BJ (cell line): ENCODE measurements around the gene PSD4. TPM values are rescaled to one million over a fixed set of nuclear protein-coding genes. Genes with fewer than 3 reads are reported as not detected.

ENCODE experiments used
- CTCF ChIA-PET: fragments of 350-600 bp; formaldehyde crosslinking; extraction: SDS; loops from one replicate; lab custom pipeline; 2021; ENCODE audit warnings: antibody characterized with exemption, inconsistent platforms; lab: Yijun Ruan, JAX
- POLR2A ChIA-PET: fragments of 300-600 bp; sonication (Branson Sonifier 250); formaldehyde crosslinking; extraction: SDS; loops from one replicate; lab custom pipeline; 2021; ENCODE audit warnings: antibody characterized with exemption; lab: Charles Lee
- DNase-seq: peaks from one replicate; pipeline ENCODE4 v3.0.0-alpha.2; 2011; ENCODE audit warnings: low read depth
- H3K27me3 ChIP-seq: 2 replicates; pipeline ENCODE4 v1.6.0; 2011; ENCODE audit warnings: low read length; ENCODE audit not compliant: control insufficient read depth, insufficient read depth
- H3K36me3 ChIP-seq: 2 replicates; pipeline ENCODE4 v1.5.1; 2011; ENCODE audit warnings: low read length; ENCODE audit not compliant: control insufficient read depth, insufficient read depth
- H3K4me3 ChIP-seq: 2 replicates; pipeline ENCODE4 v1.5.1; 2011; ENCODE audit warnings: low read depth, mild to moderate bottlenecking, control low read depth, low read length
- CTCF ChIP-seq: IDR thresholded peaks from 2 replicates; pipeline ENCODE4 v1.5.1; 2011; ENCODE audit warnings: low read depth, mild to moderate bottlenecking, control low read depth, inconsistent platforms, low read length, moderate library complexity; ENCODE audit not compliant: insufficient read depth
- polyA plus RNA-seq: library from polyadenylated mRNA; depleted of rRNA; stranded (reverse); fragments of >200 nt; gene quantifications from 2 replicates; pipeline ENCODE4 v1.2.3, GENCODE V29; 2011

Gene PSD4
- polyA plus RNA-seq, 1 experiment, result 1.9 TPM

- DNase-seq, result no peak
- Histone ChIP-seq H3K27me3 (no peaks in the 10 kb centered on the region), H3K36me3 (no peaks in the 10 kb centered on the region), H3K4me3 (no peak overlapping the region)
- CTCF ChIA-PET, result interaction anchor here (1.3 to 9.9 kb wide), 6 partner anchors 10 to 172 kb away, joined by 3 to 119 read pairs (median 4); no protein-coding TSS in a partner anchor
- no peak for TF ChIP-seq CTCF
- POLR2A ChIA-PET, result no interaction called here
These were observed 32.5 kb downstream of the PSD4 start for GRCh38 chr2:113206251-113206650.

- POLR2A ChIA-PET, result no interaction called here
- no peak for TF ChIP-seq CTCF
- DNase-seq, result no peak
- H3K4me3 ChIP-seq, result no peak overlapping the region
- CTCF ChIA-PET, result interaction anchor here (1.3 to 9.9 kb wide), 5 partner anchors 10 to 164 kb away, joined by 3 to 119 read pairs (median 5); no protein-coding TSS in a partner anchor
- no peaks in the 10 kb centered on the region for H3K27me3 ChIP-seq
- no peaks in the 10 kb centered on the region for H3K36me3 ChIP-seq
These were observed 33.2 kb downstream of the PSD4 start for GRCh38 chr2:113207021-113207420.

GRCh38 chr2:113208396-113208795 is 34.6 kb downstream of the PSD4 start:
- Histone ChIP-seq H3K36me3 (no peaks in the 10 kb centered on the region), H3K27me3 (no peaks in the 10 kb centered on the region), H3K4me3 (no peak overlapping the region)
- DNase-seq, result no peak
- no peak for TF ChIP-seq CTCF
- POLR2A ChIA-PET, result no interaction called here
- CTCF ChIA-PET, result interaction anchor here (1.0 to 2.3 kb wide), 2 partner anchors 9 to 182 kb away, joined by 3 to 11 read pairs; no protein-coding TSS in a partner anchor

GRCh38 chr2:113209011-113209645 is 35.4 kb downstream of the PSD4 start:
- ChIA-PET CTCF (interaction anchor here (1.0 to 2.3 kb wide), 2 partner anchors 10 to 181 kb away, joined by 3 to 11 read pairs; no protein-coding TSS in a partner anchor), POLR2A (no interaction called here)
- H3K36me3 ChIP-seq, result no peaks in the 10 kb centered on the region
- no peak overlapping the region for H3K4me3 ChIP-seq
- DNase-seq, result peak; percentile 26
- H3K27me3 ChIP-seq, result no peaks in the 10 kb centered on the region
- no peak for TF ChIP-seq CTCF

GRCh38 chr2:113209646-113210171 is 35.9 kb downstream of the PSD4 start:
- ChIA-PET POLR2A (no interaction called here), CTCF (interaction anchor here (1.9 to 2.3 kb wide), 2 partner anchors 11 to 72 kb away, joined by 7 to 11 read pairs; no protein-coding TSS in a partner anchor)
- no peak for DNase-seq
- Histone ChIP-seq H3K27me3 (no peaks in the 10 kb centered on the region), H3K4me3 (no peak overlapping the region), H3K36me3 (no peaks in the 10 kb centered on the region)
- no peak for TF ChIP-seq CTCF
